OCI-LY1 (cell line): Measurements from ENCODE around the gene GBE1.

Source experiments
- CTCF ChIP-seq: fragments of 200-600 bp; sonication (generic), shearing (Covaris generic); IDR thresholded peaks from 2 replicates; pipeline ENCODE4 v1.5.1; 2017; ENCODE audit warnings: mild to moderate bottlenecking, antibody characterized with exemption, low read length, moderate library complexity, mixed read lengths
- EZH2 ChIP-seq: fragments of 200-600 bp; sonication (generic), shearing (Covaris generic); IDR thresholded peaks from 2 replicates; pipeline ENCODE4 v1.8.0; 2017; ENCODE audit warnings: borderline replicate concordance, mixed run types, mild to moderate bottlenecking, antibody characterized with exemption, low read length, moderate library complexity, mixed read lengths

- TF ChIP-seq CTCF (no peak), EZH2 (no peak)
Observed at GRCh38 chr3:81518945-81519344, 242.5 kb downstream of the GBE1 start.
